GM11168 (cell line): ENCODE measurements around the gene C9orf57.
"Not testable (repeated sequence)": the region's sequence is repeated elsewhere in the genome, so short reads cannot be mapped to it uniquely, and the experiment has no call there.

Source experiments
- in situ Hi-C: fragments of 300-500 bp; cut with MboI; formaldehyde crosslinking; loops from one replicate; pipeline ENCODE4 v1.12.0; 2022; ENCODE audit warnings: low sequenced_read_pairs; ENCODE audit not compliant: unreplicated experiment

Gene C9orf57

GRCh38 chr9:72060513-72060912 lies at the start of gene C9orf57:
Gene C9orf57 (minus strand): TSS chr9:72060613. CDS start chr9:72059331, 1,282 bp downstream.
- in situ Hi-C loops: no loop called here

GRCh38 chr9:72102520-72102919 lies 42.1 kb upstream of the C9orf57 start:
- in situ Hi-C loops: no loop called here

- in situ Hi-C loops: not testable (repeated sequence)
Observed at GRCh38 chr9:72095520-72095919, 35.1 kb upstream of the C9orf57 start.

- in situ Hi-C loops: no loop called here
Observed at GRCh38 chr9:72092820-72093219, 32.4 kb upstream of the C9orf57 start.

GRCh38 chr9:72089451-72090130 lies 29.2 kb upstream of the C9orf57 start:
- in situ Hi-C loops: no loop called here

GRCh38 chr9:72082536-72082935 lies 22.1 kb upstream of the C9orf57 start:
- in situ Hi-C loops: no loop called here

- in situ Hi-C loops: not testable (repeated sequence)
Observed at GRCh38 chr9:72074666-72075065, 14.3 kb upstream of the C9orf57 start.

- in situ Hi-C loops: no loop called here
Observed at GRCh38 chr9:72065076-72065475, 4.7 kb upstream of the C9orf57 start.

- in situ Hi-C loops: no loop called here
Observed at GRCh38 chr9:72052122-72052521, 8.3 kb downstream of the C9orf57 start.

- in situ Hi-C loops: loop anchor here (25.0 kb wide), 1 partner anchor 437 kb away; no protein-coding TSS in a partner anchor
Observed at GRCh38 chr9:72048850-72049249, 11.6 kb downstream of the C9orf57 start.

GRCh38 chr9:72046630-72047456 lies 13.6 kb downstream of the C9orf57 start:
- in situ Hi-C loops: loop anchor here (25.0 kb wide), 1 partner anchor 435 kb away; no protein-coding TSS in a partner anchor

- in situ Hi-C loops: loop anchor here (25.0 kb wide), 1 partner anchor 432 kb away; no protein-coding TSS in a partner anchor
Observed at GRCh38 chr9:72044095-72044494, 16.3 kb downstream of the C9orf57 start.

- in situ Hi-C loops: loop anchor here (25.0 kb wide), 1 partner anchor 431 kb away; no protein-coding TSS in a partner anchor
Observed at GRCh38 chr9:72043576-72043975, 16.8 kb downstream of the C9orf57 start.

GRCh38 chr9:72042928-72043327 lies 17.5 kb downstream of the C9orf57 start:
- in situ Hi-C loops: loop anchor here (25.0 kb wide), 1 partner anchor 431 kb away; no protein-coding TSS in a partner anchor

- in situ Hi-C loops: loop anchor here (25.0 kb wide), 1 partner anchor 429 kb away; no protein-coding TSS in a partner anchor
Observed at GRCh38 chr9:72041775-72042194, 18.6 kb downstream of the C9orf57 start.

GRCh38 chr9:72041369-72041768 lies 19.0 kb downstream of the C9orf57 start:
- in situ Hi-C loops: loop anchor here (25.0 kb wide), 1 partner anchor 429 kb away; no protein-coding TSS in a partner anchor

- in situ Hi-C loops: loop anchor here (10.0 to 25.0 kb wide), 2 partner anchors 235 to 427 kb away; no protein-coding TSS in a partner anchor
Observed at GRCh38 chr9:72039532-72039931, 20.9 kb downstream of the C9orf57 start.

GRCh38 chr9:72038890-72039410 lies 21.5 kb downstream of the C9orf57 start:
- in situ Hi-C loops: loop anchor here (10.0 to 25.0 kb wide), 2 partner anchors 236 to 427 kb away; no protein-coding TSS in a partner anchor

GRCh38 chr9:72038408-72038807 lies 22.0 kb downstream of the C9orf57 start:
- in situ Hi-C loops: loop anchor here (10.0 to 25.0 kb wide), 2 partner anchors 236 to 426 kb away; no protein-coding TSS in a partner anchor

- in situ Hi-C loops: loop anchor here (10.0 to 25.0 kb wide), 2 partner anchors 237 to 425 kb away; no protein-coding TSS in a partner anchor
Observed at GRCh38 chr9:72037571-72037970, 22.8 kb downstream of the C9orf57 start.
